ENCODE measurements around the gene MDC1.
A peak's percentile ranks its signal among the peaks of the same experiment; 100 is the strongest.

The MDC1 gene

DNA sequence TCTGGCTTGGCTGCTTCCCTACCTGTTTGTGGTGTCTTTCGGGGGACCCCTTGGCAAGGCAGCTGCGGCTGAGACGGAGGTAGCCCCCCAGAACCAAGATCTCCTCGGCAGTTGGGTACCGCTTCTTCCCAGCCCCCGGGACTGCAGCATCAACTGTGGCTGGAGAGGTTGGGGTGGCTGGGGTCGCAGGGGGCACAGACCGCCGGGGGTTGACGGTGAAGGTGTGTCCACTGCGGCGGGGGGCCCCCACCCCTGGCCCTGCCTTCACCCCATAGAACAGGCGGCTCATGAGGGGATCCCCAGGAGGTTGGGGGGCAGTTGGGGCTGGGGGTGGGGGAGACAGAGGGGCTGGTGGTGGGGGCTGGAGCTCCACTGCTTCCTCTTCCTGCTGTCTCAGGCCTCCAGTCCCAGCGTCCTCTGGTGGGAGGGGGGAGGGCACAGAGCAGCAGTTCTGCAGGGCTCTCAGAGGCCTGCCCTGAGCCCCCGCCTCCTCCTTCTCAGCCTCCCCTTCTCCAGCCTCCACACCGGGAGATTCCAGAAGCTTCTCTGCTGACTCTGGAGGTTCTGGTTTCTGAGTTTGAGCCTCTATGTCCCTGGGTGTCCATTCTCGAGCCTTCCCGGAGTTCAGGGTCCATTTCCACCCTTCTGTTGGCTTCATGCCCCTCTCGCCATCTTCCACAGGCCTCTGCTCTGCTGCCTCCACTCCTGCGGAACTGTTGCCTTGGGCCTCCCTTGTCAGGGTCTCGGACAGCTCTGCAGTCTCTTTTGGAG, 32.5 kb downstream of the MDC1 start:
- H3K18ac ChIP-seq (ENCODE audit: low read length): peak overlapping the region; percentile 58
- H3K4ac ChIP-seq (ENCODE audit: low read depth, low read length): peak overlapping the region; percentile 82
- H2BK5ac ChIP-seq (ENCODE audit: low read depth, low read length, poor library complexity): peak overlapping the region; percentile 59
- peak overlapping the region; percentile 32 for H3K4me3 ChIP-seq (ENCODE audit: low read depth, low read length)
- peak overlapping the region; percentile 77 for H3K4me2 ChIP-seq (ENCODE audit: low read length)
- peak overlapping the region; percentile 16 for H3K9ac ChIP-seq (ENCODE audit: low read length)
- peak overlapping the region; percentile 43 for H4K12ac ChIP-seq (ENCODE audit: low read depth, low read length)
- H2BK12ac ChIP-seq (ENCODE audit: low read length): peak overlapping the region; percentile 33
- peak overlapping the region; percentile 50 for H4K8ac ChIP-seq (ENCODE audit: low read depth, low read length)
- peak overlapping the region; percentile 60 for H4K91ac ChIP-seq (ENCODE audit: low read depth, low read length)
- no CpG with 5 or more reads among the region's 21 CpGs for WGBS (ENCODE audit: extremely low coverage, insufficient coverage, insufficient read length)
- peaks cover 31% of the 10 kb centered on the region for H3K79me1 ChIP-seq (ENCODE audit: low read length)
- no peak for DNase-seq
- peak overlapping the region; percentile 39 for H2BK120ac ChIP-seq (ENCODE audit: insufficient read depth, low read length, poor library complexity)
- peak overlapping the region; percentile 35 for H3K27ac ChIP-seq (ENCODE audit: low read depth, low read length)
- peaks cover 40% of the 10 kb centered on the region for H3K79me2 ChIP-seq (ENCODE audit: control insufficient read depth, insufficient read depth, low read length, poor library complexity)
- no peak overlapping the region for H2AFZ ChIP-seq (ENCODE audit: insufficient read depth, low read length, poor library complexity)
- peak overlapping the region; percentile 48 for H3K14ac ChIP-seq (ENCODE audit: low read length)
- peaks cover 11 to 25% of the 10 kb centered on the region in 2 experiments for H3K36me3 ChIP-seq (ENCODE audit: control insufficient read depth in 1 of 2, insufficient read depth in 2 of 2, low read length in 2 of 2)
- H3K27me3 ChIP-seq (ENCODE audit: insufficient read depth, low read length): no peaks in the 10 kb centered on the region
- H2AK5ac ChIP-seq (ENCODE audit: low read length): no peak overlapping the region
- peaks cover 37 to 44% of the 10 kb centered on the region in 2 experiments for H3K4me1 ChIP-seq (ENCODE audit: control insufficient read depth in 1 of 2, insufficient read depth in 2 of 2, low read length in 2 of 2)
- H3K23ac ChIP-seq (ENCODE audit: low read length): no peak overlapping the region
- peaks cover 1% of the 10 kb centered on the region for H3K9me3 ChIP-seq (ENCODE audit: insufficient read depth, low read depth, low read length)

- Histone ChIP-seq H4K8ac (ENCODE audit: low read depth, low read length) (no peak overlapping the region), H3K27me3 (ENCODE audit: insufficient read depth, low read length) (no peaks in the 10 kb centered on the region), H4K91ac (ENCODE audit: low read depth, low read length) (no peak overlapping the region), H3K79me1 (ENCODE audit: low read length) (peaks cover 31% of the 10 kb centered on the region), H3K36me3 (ENCODE audit: control insufficient read depth in 1 of 2, insufficient read depth in 2 of 2, low read length in 2 of 2) (peaks cover 11 to 25% of the 10 kb centered on the region in 2 experiments), H3K18ac (ENCODE audit: low read length) (no peak overlapping the region), H2BK120ac (ENCODE audit: insufficient read depth, low read length, poor library complexity) (no peak overlapping the region), H4K12ac (ENCODE audit: low read depth, low read length) (no peak overlapping the region), H2AK5ac (ENCODE audit: low read length) (no peak overlapping the region), H3K79me2 (ENCODE audit: control insufficient read depth, insufficient read depth, low read length, poor library complexity) (peaks cover 40% of the 10 kb centered on the region), H3K23ac (ENCODE audit: low read length) (no peak overlapping the region), H3K9ac (ENCODE audit: low read length) (peak overlapping the region; percentile 14), H3K27ac (ENCODE audit: low read depth, low read length) (peak overlapping the region; percentile 81), H2BK5ac (ENCODE audit: low read depth, low read length, poor library complexity) (peak overlapping the region; percentile 5), H3K4me1 (ENCODE audit: control insufficient read depth in 1 of 2, insufficient read depth in 2 of 2, low read length in 2 of 2) (peaks cover 37 to 44% of the 10 kb centered on the region in 2 experiments), H3K4me2 (ENCODE audit: low read length) (peak overlapping the region; percentile 77), H2BK12ac (ENCODE audit: low read length) (no peak overlapping the region), H3K4me3 (ENCODE audit: low read depth, low read length) (peak overlapping the region; percentile 60), H3K9me3 (ENCODE audit: insufficient read depth, low read depth, low read length) (peaks cover 1% of the 10 kb centered on the region), H3K4ac (ENCODE audit: low read depth, low read length) (peak overlapping the region; percentile 82), H3K14ac (ENCODE audit: low read length) (peak overlapping the region; percentile 50), H2AFZ (ENCODE audit: insufficient read depth, low read length, poor library complexity) (no peak overlapping the region)
- no CpG with 5 or more reads among the region's 2 CpGs for WGBS (ENCODE audit: extremely low coverage, insufficient coverage, insufficient read length)
- DNase-seq: no peak
These were observed 33.1 kb downstream of the MDC1 start for GRCh38 chr6:30683980-30684338.

DNA sequence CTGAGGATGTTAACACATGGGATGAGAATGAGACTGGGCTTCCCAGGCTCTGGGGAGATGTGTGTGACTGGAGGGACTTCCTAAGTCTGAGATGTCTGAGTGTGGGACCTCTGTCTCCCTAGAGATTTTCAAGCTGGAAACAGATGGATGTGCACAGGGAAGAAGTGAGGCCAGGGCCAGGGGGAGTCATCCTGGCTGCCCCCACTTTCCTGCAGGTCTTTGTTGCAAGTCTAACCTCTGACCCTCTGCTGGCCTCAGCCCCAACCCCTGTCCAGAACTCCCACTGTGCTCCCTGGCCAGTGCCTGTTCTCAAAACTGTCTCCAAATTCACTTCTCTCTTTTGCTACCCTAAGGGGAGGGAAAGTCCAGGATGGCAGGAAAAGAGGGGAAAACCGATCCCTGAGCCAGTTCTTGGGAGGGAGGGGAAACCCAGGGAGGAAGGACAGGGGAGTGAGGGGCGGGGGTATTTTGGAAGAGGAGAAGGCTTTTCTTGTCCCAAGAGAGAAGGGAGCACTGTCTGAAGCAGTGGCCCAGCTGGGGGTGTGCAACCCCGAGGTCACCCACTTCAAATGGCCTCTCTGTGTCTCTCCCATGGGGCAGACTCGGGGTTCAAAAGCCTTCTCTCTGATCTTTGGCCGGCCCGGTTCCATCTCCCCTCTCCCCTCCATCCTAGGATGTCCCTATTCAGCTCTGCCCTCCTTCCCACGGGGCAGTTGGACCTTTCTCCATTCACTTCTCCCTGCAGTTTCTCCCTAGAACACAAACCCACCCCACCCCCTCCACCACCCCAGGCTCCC, 33.7 kb downstream of the MDC1 start:
- H4K91ac ChIP-seq (ENCODE audit: low read depth, low read length): peak overlapping the region; percentile 7

More for the DNA sequence above, 33.7 kb downstream of the MDC1 start:
- peak overlapping the region; percentile 81 for H3K27ac ChIP-seq (ENCODE audit: low read depth, low read length)
- WGBS (ENCODE audit: extremely low coverage, insufficient coverage, insufficient read length): no CpG with 5 or more reads among the region's 7 CpGs
- H4K12ac ChIP-seq (ENCODE audit: low read depth, low read length): no peak overlapping the region
- H3K36me3 ChIP-seq (ENCODE audit: control insufficient read depth in 1 of 2, insufficient read depth in 2 of 2, low read length in 2 of 2): peaks cover 16 to 28% of the 10 kb centered on the region in 2 experiments
- peak overlapping the region; percentile 58 for H2BK5ac ChIP-seq (ENCODE audit: low read depth, low read length, poor library complexity)
- peak overlapping the region; percentile 34 for H3K18ac ChIP-seq (ENCODE audit: low read length)
- H3K23ac ChIP-seq (ENCODE audit: low read length): no peak overlapping the region
- peaks cover 1% of the 10 kb centered on the region for H3K9me3 ChIP-seq (ENCODE audit: insufficient read depth, low read depth, low read length)
- peak overlapping the region; percentile 10 for H2BK120ac ChIP-seq (ENCODE audit: insufficient read depth, low read length, poor library complexity)
- H2BK12ac ChIP-seq (ENCODE audit: low read length): no peak overlapping the region
- H3K9ac ChIP-seq (ENCODE audit: low read length): peak overlapping the region; percentile 67
- H3K79me1 ChIP-seq (ENCODE audit: low read length): peaks cover 31% of the 10 kb centered on the region
- peak overlapping the region; percentile 77 for H3K4me2 ChIP-seq (ENCODE audit: low read length)
- peak overlapping the region; percentile 68 for H3K4ac ChIP-seq (ENCODE audit: low read depth, low read length)
- H3K79me2 ChIP-seq (ENCODE audit: control insufficient read depth, insufficient read depth, low read length, poor library complexity): peaks cover 40% of the 10 kb centered on the region
- no peaks in the 10 kb centered on the region for H3K27me3 ChIP-seq (ENCODE audit: insufficient read depth, low read length)
- H3K14ac ChIP-seq (ENCODE audit: low read length): peak overlapping the region; percentile 71
- peaks cover 37 to 44% of the 10 kb centered on the region in 2 experiments for H3K4me1 ChIP-seq (ENCODE audit: control insufficient read depth in 1 of 2, insufficient read depth in 2 of 2, low read length in 2 of 2)
- H4K8ac ChIP-seq (ENCODE audit: low read depth, low read length): peak overlapping the region; percentile 74
- DNase-seq: no peak
- H2AFZ ChIP-seq (ENCODE audit: insufficient read depth, low read length, poor library complexity): no peak overlapping the region
- no peak overlapping the region for H2AK5ac ChIP-seq (ENCODE audit: low read length)
- peak overlapping the region; percentile 60 for H3K4me3 ChIP-seq (ENCODE audit: low read depth, low read length)
